ENCODE results near the gene CYTH1. TPM values are rescaled to one million over a fixed set of nuclear protein-coding genes. Genes with fewer than 3 reads are reported as not detected.

The CYTH1 gene
- total RNA-seq, 1 experiment from 2014 or later: 9.7 TPM

- Histone ChIP-seq H2BK20ac (ENCODE audit: low read depth, low read length, poor library complexity, severe bottlenecking) (no peak overlapping the region), H3K9me3 (ENCODE audit: control insufficient read depth, low read depth, low read length) (no peaks in the 10 kb centered on the region), H2BK12ac (ENCODE audit: insufficient read length, low read depth, low read length) (no peak overlapping the region), H4K20me1 (ENCODE audit: control insufficient read depth, insufficient read depth, insufficient read length) (no peaks in the 10 kb centered on the region), H3K27me3 (ENCODE audit: insufficient read depth, low read length) (no peaks in the 10 kb centered on the region; the same call in 1 of the 2 replicates), H3K18ac (ENCODE audit: insufficient read length, low read depth, low read length) (no peak overlapping the region), H3K23ac (ENCODE audit: insufficient read length, low read depth, low read length) (no peak overlapping the region), H2BK15ac (ENCODE audit: low read depth, low read length) (no peak overlapping the region), H4K5ac (ENCODE audit: insufficient read length, low read depth, low read length) (no peak overlapping the region), H2AFZ (ENCODE audit: low read length) (no peak overlapping the region), H3K27ac (ENCODE audit: insufficient read length, low read depth, low read length) (no peak overlapping the region), H4K8ac (replicated peaks; ENCODE audit: insufficient read length, low read depth, low read length) (no peak overlapping the region), H2BK120ac (ENCODE audit: low read depth, low read length, poor library complexity, severe bottlenecking) (no peak overlapping the region), H3K14ac (ENCODE audit: insufficient read depth, low read length) (no peak overlapping the region), H2AK5ac (ENCODE audit: insufficient read length, low read length) (no peak overlapping the region), H3K4me2 (ENCODE audit: insufficient read depth, insufficient read length, low read length) (no peak overlapping the region), H3K79me2 (ENCODE audit: insufficient read depth, low read length) (no peaks in the 10 kb centered on the region), H3K9ac (ENCODE audit: extremely low read depth, insufficient read length, low read length) (no peak overlapping the region), H3K4me1 (ENCODE audit: insufficient read depth, low read length) (no peaks in the 10 kb centered on the region), H2BK5ac (ENCODE audit: insufficient read length, low read length) (no peak overlapping the region), H3K23me2 (ENCODE audit: insufficient read length, low read depth, low read length, poor library complexity, severe bottlenecking) (no peaks in the 10 kb centered on the region), H4K91ac (ENCODE audit: insufficient read length, low read depth, low read length) (no peak overlapping the region), H3T11ph (ENCODE audit: low read length) (no peak overlapping the region), H3K56ac (ENCODE audit: insufficient read length, low read depth, low read length) (no peak overlapping the region), H3K4ac (ENCODE audit: low read depth, low read length) (no peak overlapping the region), H3K79me1 (ENCODE audit: insufficient read depth, low read depth, low read length, poor library complexity, severe bottlenecking) (no peaks in the 10 kb centered on the region)
- Mint-ChIP-seq H3K9me3 (no peaks in the 10 kb centered on the region), H3K36me3 (ENCODE audit: insufficient read depth in 1 of 3, low read depth in 3 of 3) (peaks cover 0 to 2% (median 0%) of the 10 kb centered on the region in 3 experiments; a peak in 1 of 7 replicates), H3K27ac (no peak overlapping the region), H3K4me1 (no peaks in the 10 kb centered on the region), H3K27me3 (ENCODE audit: low read depth) (peaks cover 2% of the 10 kb centered on the region), H3K4me3 (no peak overlapping the region)
- no CpG with 5 or more reads among the region's 18 CpGs for WGBS (ENCODE audit: extremely low coverage, insufficient read length, low lambda C conversion rate)
- no peak for TF ChIP-seq CTCF (conservative IDR thresholded peaks at IDR 0.05)
- DNase-seq: no peak
Measured at GRCh38 chr17:78658281-78658785, 123.7 kb downstream of the CYTH1 start.
